Tibial nerve (tissue), 4 donors: ENCODE results near the gene PARD6G. TPM values are rescaled to one million over a fixed set of nuclear protein-coding genes. Genes with fewer than 3 reads are reported as not detected.
"Not testable (repeated sequence)": the region's sequence is repeated elsewhere in the genome, so short reads cannot be mapped to it uniquely, and the experiment has no call there.

ENCODE experiments used
- DNase-seq, 2 donors: peaks; one replicate each; pipeline ENCODE4 v3.0.0-alpha.2; 2019; ENCODE audit warnings: low spot score in 2 of 2
- H3K27ac ChIP-seq, 4 donors: fragments of 200-600 bp; sonication (generic) in 3 of 4; one replicate each; pipeline ENCODE4 v1.5.1; 2017 to 2019; ENCODE audit warnings: mild to moderate bottlenecking in 1 of 4
- H3K27me3 ChIP-seq, 2 donors: fragments of 200-600 bp; sonication (generic) in 1 of 2; one replicate each; pipeline versions ENCODE4 v1.5.1 to v1.6.0; 2017 to 2019
- H3K36me3 ChIP-seq, 3 donors: fragments of 200-600 bp; sonication (generic); one replicate each; pipeline ENCODE4 v1.5.1; 2018 to 2019
- H3K4me1 ChIP-seq, 4 donors: fragments of 200-600 bp; sonication (generic) in 3 of 4; one replicate each; pipeline ENCODE4 v1.5.1; 2017 to 2019
- H3K4me3 ChIP-seq, 4 donors: fragments of 200-600 bp; sonication (generic) in 3 of 4; one replicate each; pipeline ENCODE4 v1.5.1; 2017 to 2019; ENCODE audit warnings: mild to moderate bottlenecking in 1 of 4, moderate library complexity in 1 of 4
- H3K9me3 ChIP-seq, 4 donors: fragments of 200-600 bp; sonication (generic) in 3 of 4; one replicate each; pipeline ENCODE4 v1.5.1; 2017 to 2019
- CTCF ChIP-seq, 5 experiments: fragments of 200-600 bp in 3 of 5; fragments of 450-650 bp in 2 of 5; sonication (generic) in 3 of 5; IDR thresholded peaks; one replicate each; pipeline ENCODE4 v1.5.1; 2016 to 2019; ENCODE audit warnings: antibody characterized with exemption in 5 of 5, mild to moderate bottlenecking in 3 of 5, moderate library complexity in 2 of 5
- EP300 ChIP-seq, 2 donors: sonication (generic); formaldehyde crosslinking; IDR thresholded peaks; one replicate each; pipeline ENCODE4 v1.6.1; 2017; ENCODE audit warnings: antibody characterized with exemption in 2 of 2, mild to moderate bottlenecking in 1 of 2
- POLR2A ChIP-seq, 2 donors: fragments of 450-650 bp; IDR thresholded peaks; one replicate each; pipeline ENCODE4 v1.6.1; 2017; ENCODE audit warnings: antibody characterized with exemption in 2 of 2, mild to moderate bottlenecking in 2 of 2, moderate library complexity in 2 of 2
- WGBS, 2 donors: methylation state at CpG; one replicate each; pipeline ENCODE4 v1.1.5; 2018; 5-methylcytosine and 5-hydroxymethylcytosine counted together
- total RNA-seq, 4 donors: library from RNA; depleted of rRNA; stranded (reverse); fragments of >200 nt; gene quantifications; one replicate each; pipeline ENCODE4 v1.1.0, GENCODE V29; 2016

Gene PARD6G
- total RNA-seq, 4 donors from 2014 or later = 10.2 to 10.7 (median 10.4) TPM

GRCh38 chr18:80238651-80239260 is 8.6 kb downstream of the PARD6G start:
- Histone ChIP-seq H3K4me3 (no peak overlapping the region), H3K36me3 (no peaks in the 10 kb centered on the region), H3K9me3 (peaks cover 0 to 2% (median 0%) of the 10 kb centered on the region in 4 donors), H3K27ac (no peak overlapping the region), H3K4me1 (no peaks in the 10 kb centered on the region), H3K27me3 (no peaks in the 10 kb centered on the region)
- TF ChIP-seq CTCF (IDR thresholded peaks at IDR 0.05) (no peak), POLR2A (IDR thresholded peaks at IDR 0.05) (no peak), EP300 (IDR thresholded peaks at IDR 0.05) (no peak)
- no peak for DNase-seq
- 75 to 79% methylated on average over 12 of the region's 12 CpGs for WGBS, 2 donors

- not testable (repeated sequence) for H3K4me1 ChIP-seq, H3K27ac ChIP-seq
Measured at GRCh38 chr18:80237519-80237918, 9.8 kb downstream of the PARD6G start.

GRCh38 chr18:80234398-80234797 is 12.9 kb downstream of the PARD6G start:
- WGBS, 2 donors = 93 to 94% methylated on average over 2 of the region's 2 CpGs
- Histone ChIP-seq H3K36me3 (no peaks in the 10 kb centered on the region), H3K4me1 (no peaks in the 10 kb centered on the region), H3K9me3 (peaks cover 0 to 2% (median 0%) of the 10 kb centered on the region in 4 donors), H3K27ac (no peak overlapping the region), H3K4me3 (no peak overlapping the region), H3K27me3 (no peaks in the 10 kb centered on the region)
- no peak for DNase-seq
- TF ChIP-seq CTCF (IDR thresholded peaks at IDR 0.05) = no peak
- TF ChIP-seq EP300 (IDR thresholded peaks at IDR 0.05) = no peak
- TF ChIP-seq POLR2A (IDR thresholded peaks at IDR 0.05) = no peak

More at GRCh38 chr18:80237519-80237918, 9.8 kb downstream of the PARD6G start:
- not testable (repeated sequence) for H3K4me3 ChIP-seq, DNase-seq, H3K9me3 ChIP-seq, H3K36me3 ChIP-seq, H3K27me3 ChIP-seq

GRCh38 chr18:80233899-80234298 is 13.4 kb downstream of the PARD6G start:
- DNase-seq = no peak
- 71 to 72% methylated on average over 8 of the region's 8 CpGs for WGBS, 2 donors

GRCh38 chr18:80233201-80233835 is 14.0 kb downstream of the PARD6G start:
- DNase-seq = no peak
- H3K9me3 ChIP-seq = peaks cover 0 to 2% (median 0%) of the 10 kb centered on the region in 4 donors
- no peaks in the 10 kb centered on the region for H3K36me3 ChIP-seq
- no peaks in the 10 kb centered on the region for H3K4me1 ChIP-seq
- H3K27ac ChIP-seq = no peak overlapping the region
- H3K4me3 ChIP-seq = no peak overlapping the region
- no peaks in the 10 kb centered on the region for H3K27me3 ChIP-seq
- 80 to 83% methylated on average over 6 to 7 of the region's 7 CpGs for WGBS, 2 donors
- no peak for TF ChIP-seq CTCF (IDR thresholded peaks at IDR 0.05)
- TF ChIP-seq POLR2A (IDR thresholded peaks at IDR 0.05) = no peak
- no peak for TF ChIP-seq EP300 (IDR thresholded peaks at IDR 0.05)

More at GRCh38 chr18:80233899-80234298, 13.4 kb downstream of the PARD6G start:
- H3K27ac ChIP-seq = no peak overlapping the region
- no peaks in the 10 kb centered on the region for H3K27me3 ChIP-seq
- no peak for TF ChIP-seq CTCF (IDR thresholded peaks at IDR 0.05)
- no peak for TF ChIP-seq EP300 (IDR thresholded peaks at IDR 0.05)
- no peak for TF ChIP-seq POLR2A (IDR thresholded peaks at IDR 0.05)
- no peaks in the 10 kb centered on the region for H3K4me1 ChIP-seq
- H3K36me3 ChIP-seq = no peaks in the 10 kb centered on the region
- H3K4me3 ChIP-seq = no peak overlapping the region
- H3K9me3 ChIP-seq = peaks cover 0 to 2% (median 0%) of the 10 kb centered on the region in 4 donors
